Naive B cell (primary cell): ENCODE results near the gene OR51B5. TPM values are rescaled to one million over a fixed set of nuclear protein-coding genes. Genes with fewer than 3 reads are reported as not detected.
A peak's percentile ranks its signal among the peaks of the same experiment; 100 is the strongest.
"Not testable (repeated sequence)": the region's sequence is repeated elsewhere in the genome, so short reads cannot be mapped to it uniquely, and the experiment has no call there.

Experiments
- ATAC-seq, 2 donors: fragments of 150-1000 bp; cut with Tn5 transposase; 2 replicates each; pipeline ENCODE4 v1.10.0; 2021; ENCODE audit warnings: low read depth in 2 of 2, mild to moderate bottlenecking in 2 of 2, moderate library complexity in 2 of 2
- DNase-seq: peaks from one replicate; pipeline ENCODE4 v3.0.0; 2022
- H3K27ac Mint-ChIP-seq, 6 donors: one replicate each; pipeline ENCODE4 v1.8.0; 2020 to 2022; ENCODE audit warnings: mild to moderate bottlenecking in 6 of 6, mixed read lengths in 6 of 6, moderate library complexity in 5 of 6, inconsistent platforms in 2 of 6
- H3K27me3 Mint-ChIP-seq, 3 donors: one replicate each; pipeline ENCODE4 v1.8.0; 2021 to 2022; ENCODE audit warnings: mixed read lengths in 3 of 3, mild to moderate bottlenecking in 1 of 3
- H3K36me3 Mint-ChIP-seq, 2 donors: one replicate each; pipeline ENCODE4 v1.8.0; 2020 to 2022; ENCODE audit warnings: mixed read lengths in 2 of 2, inconsistent platforms in 1 of 2, mild to moderate bottlenecking in 1 of 2
- H3K4me1 Mint-ChIP-seq, 3 donors: one replicate each; pipeline ENCODE4 v1.8.0; 2020 to 2022; ENCODE audit warnings: mixed read lengths in 3 of 3, inconsistent platforms in 1 of 3, mild to moderate bottlenecking in 1 of 3, moderate library complexity in 1 of 3
- H3K4me3 Mint-ChIP-seq, 8 donors: one replicate each; pipeline ENCODE4 v1.8.0; 2020 to 2022; ENCODE audit warnings: mild to moderate bottlenecking in 8 of 8, mixed read lengths in 8 of 8, moderate library complexity in 8 of 8, inconsistent platforms in 2 of 8
- H3K9me3 Mint-ChIP-seq, 7 donors: one replicate each; pipeline ENCODE4 v1.8.0; 2020 to 2022; ENCODE audit warnings: mixed read lengths in 7 of 7, mild to moderate bottlenecking in 5 of 7, inconsistent platforms in 2 of 7, moderate library complexity in 1 of 7
- polyA plus RNA-seq, 6 donors: library from polyadenylated mRNA; unstranded; fragments of 300-500 nt; fragmentation: Illumina TruSeq; gene quantifications; one replicate each; pipeline ENCODE4 v1.2.3, GENCODE V29; 2021; ENCODE audit warnings: low read depth in 6 of 6

OR51B5 gene, protein sequence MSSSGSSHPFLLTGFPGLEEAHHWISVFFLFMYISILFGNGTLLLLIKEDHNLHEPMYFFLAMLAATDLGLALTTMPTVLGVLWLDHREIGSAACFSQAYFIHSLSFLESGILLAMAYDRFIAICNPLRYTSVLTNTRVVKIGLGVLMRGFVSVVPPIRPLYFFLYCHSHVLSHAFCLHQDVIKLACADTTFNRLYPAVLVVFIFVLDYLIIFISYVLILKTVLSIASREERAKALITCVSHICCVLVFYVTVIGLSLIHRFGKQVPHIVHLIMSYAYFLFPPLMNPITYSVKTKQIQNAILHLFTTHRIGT
- polyA plus RNA-seq = not detected

DNA sequence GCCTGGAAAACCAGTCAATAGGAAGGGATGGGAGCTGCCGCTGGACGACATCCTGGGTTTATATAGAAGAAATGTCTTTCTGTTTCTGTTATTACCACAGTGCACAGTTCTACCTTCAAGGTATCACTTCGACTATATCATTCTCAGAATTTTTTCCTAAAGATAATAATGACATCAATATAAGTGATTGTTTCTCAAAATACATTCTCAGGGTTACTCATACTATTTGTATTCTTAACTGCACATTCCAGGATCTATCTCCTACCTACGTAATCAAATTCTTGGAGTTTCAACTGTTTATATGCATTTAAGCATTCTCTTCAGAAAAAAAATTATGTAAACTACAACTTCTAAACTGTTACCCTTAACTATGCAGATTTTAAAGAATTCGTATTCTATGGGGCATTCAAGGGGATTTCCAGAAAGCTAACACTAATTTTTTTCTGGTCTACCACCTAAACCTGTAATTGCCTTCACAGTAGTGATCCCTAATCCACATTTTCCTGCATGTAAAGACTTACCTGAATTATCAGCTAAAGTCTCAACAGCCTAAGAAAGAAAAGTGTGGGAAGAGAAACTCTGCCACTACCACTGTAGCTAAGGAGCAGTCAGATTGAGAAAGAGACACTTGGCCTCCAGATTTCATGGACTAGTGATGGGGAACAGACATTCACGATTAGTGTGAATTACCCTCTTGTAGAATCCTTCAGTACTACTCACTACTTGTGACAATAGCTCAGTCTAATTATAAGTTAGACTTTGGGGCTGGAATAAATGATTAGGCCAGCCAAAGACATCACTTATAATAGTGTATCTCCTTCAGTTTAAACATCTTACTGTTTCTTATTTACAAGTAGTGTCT, at the start of gene OR51B5:
OR51B5 (minus strand) TSS at position 51 of the 862 bp plus-strand sequence; CDS start at position 51, 0 bp downstream.
- H3K9me3 Mint-ChIP-seq = peaks cover 0 to 4% (median 0%) of the 10 kb centered on the region in 7 donors
- no peak for DNase-seq
- peaks cover 0 to 15% (median 14%) of the 10 kb centered on the region in 3 donors for H3K27me3 Mint-ChIP-seq
- peak within 1 kb of the TSS in 1 of 6 donors; percentile 12 for H3K27ac Mint-ChIP-seq
- no peak within 1 kb of the TSS for H3K4me3 Mint-ChIP-seq
- no peak for ATAC-seq
- no peaks in the 10 kb centered on the region for H3K4me1 Mint-ChIP-seq
- H3K36me3 Mint-ChIP-seq = no peaks in the 10 kb centered on the region

DNA sequence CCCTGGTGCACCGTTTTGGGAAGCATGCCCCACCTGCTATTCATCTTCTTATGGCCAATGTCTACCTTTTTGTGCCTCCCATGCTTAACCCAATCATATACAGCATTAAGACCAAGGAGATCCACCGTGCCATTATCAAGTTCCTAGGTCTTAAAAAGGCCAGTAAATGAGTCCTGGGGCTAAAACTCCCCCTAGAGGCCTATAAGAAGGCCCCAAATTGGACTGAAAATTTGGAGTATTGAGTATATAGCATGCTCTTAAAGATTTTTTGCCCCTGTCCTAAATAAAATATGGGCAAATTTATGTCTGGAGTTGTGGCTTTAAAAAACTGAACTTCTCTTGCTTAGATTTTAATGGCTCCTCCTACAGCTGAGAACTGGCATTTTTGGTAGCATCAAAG, 46.9 kb upstream of the OR51B5 start:
- Mint-ChIP-seq H3K27ac (no peak overlapping the region), H3K9me3 (no peaks in the 10 kb centered on the region), H3K4me1 (no peaks in the 10 kb centered on the region), H3K27me3 (peaks cover 0 to 12% (median 9%) of the 10 kb centered on the region in 3 donors), H3K36me3 (no peaks in the 10 kb centered on the region), H3K4me3 (no peak overlapping the region)
- ATAC-seq = no peak
- no peak for DNase-seq

DNA sequence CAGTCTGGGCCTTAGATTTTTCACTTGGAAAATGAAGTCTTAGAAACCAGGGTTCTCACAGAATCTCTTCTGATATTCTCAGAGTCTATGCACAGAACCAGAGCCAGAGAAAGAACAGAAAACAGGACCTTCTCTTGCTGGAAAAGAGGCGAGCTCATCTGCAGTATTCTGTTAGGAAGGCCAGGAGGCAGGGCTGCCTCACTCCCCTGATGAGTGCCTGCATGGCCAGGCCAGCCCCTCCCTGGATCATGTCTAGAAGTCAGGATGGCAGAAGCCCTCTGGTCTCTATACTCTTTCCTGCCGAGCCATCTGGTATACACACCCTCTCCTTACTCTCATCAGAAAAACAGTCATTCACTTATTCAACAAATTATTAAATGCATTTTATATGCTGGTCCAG, 41.0 kb upstream of the OR51B5 start:
- H3K27ac Mint-ChIP-seq = no peak overlapping the region
- DNase-seq = no peak
- no peaks in the 10 kb centered on the region for H3K9me3 Mint-ChIP-seq
- no peaks in the 10 kb centered on the region for H3K27me3 Mint-ChIP-seq
- no peaks in the 10 kb centered on the region for H3K36me3 Mint-ChIP-seq
- H3K4me1 Mint-ChIP-seq = no peaks in the 10 kb centered on the region
- ATAC-seq = no peak
- no peak overlapping the region for H3K4me3 Mint-ChIP-seq

DNA sequence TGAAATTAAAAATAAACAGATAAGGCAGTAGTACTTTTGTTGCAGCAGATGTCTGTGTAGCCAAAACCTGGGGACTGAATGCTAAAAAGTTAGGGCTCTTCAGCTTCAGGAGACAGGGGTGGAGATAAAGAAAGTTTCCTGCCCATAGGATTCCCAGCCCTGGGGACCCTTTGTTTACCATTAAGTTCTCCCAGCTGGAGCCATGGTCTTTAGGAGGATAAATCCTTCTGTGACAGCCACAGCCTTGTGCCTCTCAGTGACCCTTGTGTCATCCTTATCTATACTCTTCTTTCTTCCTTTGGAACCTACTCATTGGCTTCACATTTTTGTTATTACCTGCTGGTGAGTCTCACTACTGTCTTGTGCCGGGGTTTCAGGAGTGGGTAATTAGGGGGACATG, 40.3 kb upstream of the OR51B5 start, which contains the start of gene OR51M1:
OR51M1 (plus strand) TSS at position 237 of the 400 bp plus-strand sequence. CDS start 5,587 bp downstream, outside the sequence.
- Mint-ChIP-seq H3K27ac (no peak within 1 kb of the TSS), H3K27me3 (no peaks in the 10 kb centered on the region), H3K4me1 (no peaks in the 10 kb centered on the region), H3K9me3 (no peaks in the 10 kb centered on the region), H3K36me3 (no peaks in the 10 kb centered on the region), H3K4me3 (no peak within 1 kb of the TSS)
- ATAC-seq (no peak), DNase-seq (no peak)

DNA sequence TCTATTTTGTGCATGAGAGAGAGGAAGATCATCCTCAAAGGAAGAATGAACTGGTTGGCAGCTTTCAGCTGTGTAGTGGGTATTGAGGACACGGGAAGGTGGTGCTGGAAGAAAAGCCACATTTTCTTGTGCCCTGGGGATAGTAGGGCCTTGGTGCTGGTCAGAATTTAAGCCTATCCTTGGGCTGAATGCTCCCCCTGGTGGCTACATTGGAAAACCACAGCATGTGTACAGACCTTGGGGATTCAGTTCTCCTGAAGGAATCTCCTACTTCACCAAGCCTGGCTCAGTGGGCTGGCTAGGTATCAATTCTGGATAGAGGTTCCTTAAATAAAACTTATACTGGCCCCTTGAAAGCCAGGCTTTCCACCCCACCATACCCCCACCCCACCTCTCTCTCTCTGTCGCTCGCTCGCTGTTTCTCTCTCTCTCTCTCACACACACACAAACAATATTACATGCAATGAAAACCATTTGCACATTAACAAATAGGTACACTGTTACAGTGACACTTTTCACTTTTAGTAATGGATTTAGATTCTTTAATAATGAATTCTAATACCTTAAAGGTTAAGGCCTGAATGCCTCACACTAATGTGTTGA, 37.5 kb upstream of the OR51B5 start:
- H3K4me3 Mint-ChIP-seq = no peak overlapping the region
- no peaks in the 10 kb centered on the region for H3K27me3 Mint-ChIP-seq
- H3K36me3 Mint-ChIP-seq = no peaks in the 10 kb centered on the region
- DNase-seq = peak; percentile 6
- H3K4me1 Mint-ChIP-seq = no peaks in the 10 kb centered on the region
- H3K27ac Mint-ChIP-seq = no peak overlapping the region
- peaks cover 0 to 2% (median 0%) of the 10 kb centered on the region in 7 donors for H3K9me3 Mint-ChIP-seq
- no peak for ATAC-seq

DNA sequence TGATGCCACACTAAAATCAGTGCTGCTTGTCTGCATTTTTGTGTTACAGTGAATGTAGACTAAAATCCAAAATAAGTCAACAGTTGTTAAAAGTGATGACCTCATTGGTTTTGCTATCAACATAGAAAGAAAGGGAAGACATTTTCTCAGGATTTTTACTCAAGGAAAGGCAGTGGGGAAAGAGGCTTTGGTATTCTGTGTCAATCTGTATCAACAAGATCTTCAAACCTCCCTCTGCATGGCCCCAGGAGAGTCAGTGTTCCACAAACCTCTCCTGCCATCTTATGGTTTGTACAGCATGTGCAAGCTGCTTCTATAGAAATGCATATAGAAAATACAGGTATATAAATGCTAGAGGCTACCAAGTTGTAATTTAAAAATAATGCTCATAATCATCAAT, 26.5 kb upstream of the OR51B5 start:
- H3K9me3 Mint-ChIP-seq = peaks cover 0 to 10% (median 2%) of the 10 kb centered on the region in 7 donors
- H3K4me3 Mint-ChIP-seq = no peak overlapping the region
- peaks cover 6 to 8% (median 8%) of the 10 kb centered on the region in 3 donors for H3K27me3 Mint-ChIP-seq
- no peaks in the 10 kb centered on the region for H3K4me1 Mint-ChIP-seq
- no peaks in the 10 kb centered on the region for H3K36me3 Mint-ChIP-seq
- no peak overlapping the region for H3K27ac Mint-ChIP-seq
- DNase-seq (no peak), ATAC-seq (no peak)

DNA sequence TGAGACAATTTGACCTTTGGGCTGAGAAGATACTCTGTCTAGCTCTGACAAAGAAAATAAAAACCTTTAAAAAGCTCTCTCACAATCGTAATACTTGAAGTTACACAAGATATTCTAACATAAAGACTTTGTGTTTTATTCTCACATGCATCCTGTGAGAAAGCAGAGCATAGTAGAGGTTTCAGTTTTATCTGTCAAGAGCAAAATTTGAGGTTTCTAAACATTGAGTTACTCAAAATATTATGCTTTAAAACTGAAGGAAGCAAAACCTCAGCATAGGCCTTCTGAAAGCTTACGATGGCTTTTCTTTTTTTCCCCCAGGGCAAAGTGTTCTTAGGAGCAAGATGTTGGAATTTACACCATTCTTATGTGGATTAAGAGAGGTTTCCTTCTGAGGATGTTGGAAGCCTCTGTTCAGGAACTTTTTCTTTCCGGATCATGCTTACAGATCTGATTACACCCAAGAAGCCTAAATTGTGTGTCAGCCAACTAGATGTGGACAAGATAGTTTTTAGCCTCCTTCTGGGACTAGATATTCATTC, 25.2 kb upstream of the OR51B5 start:
- ATAC-seq = no peak
- DNase-seq = no peak
- H3K27me3 Mint-ChIP-seq = peaks cover 0 to 8% (median 8%) of the 10 kb centered on the region in 3 donors
- H3K4me3 Mint-ChIP-seq = no peak overlapping the region
- no peak overlapping the region for H3K27ac Mint-ChIP-seq
- H3K36me3 Mint-ChIP-seq = no peaks in the 10 kb centered on the region
- H3K9me3 Mint-ChIP-seq = peaks cover 0 to 10% (median 2%) of the 10 kb centered on the region in 7 donors
- H3K4me1 Mint-ChIP-seq = no peaks in the 10 kb centered on the region

DNA sequence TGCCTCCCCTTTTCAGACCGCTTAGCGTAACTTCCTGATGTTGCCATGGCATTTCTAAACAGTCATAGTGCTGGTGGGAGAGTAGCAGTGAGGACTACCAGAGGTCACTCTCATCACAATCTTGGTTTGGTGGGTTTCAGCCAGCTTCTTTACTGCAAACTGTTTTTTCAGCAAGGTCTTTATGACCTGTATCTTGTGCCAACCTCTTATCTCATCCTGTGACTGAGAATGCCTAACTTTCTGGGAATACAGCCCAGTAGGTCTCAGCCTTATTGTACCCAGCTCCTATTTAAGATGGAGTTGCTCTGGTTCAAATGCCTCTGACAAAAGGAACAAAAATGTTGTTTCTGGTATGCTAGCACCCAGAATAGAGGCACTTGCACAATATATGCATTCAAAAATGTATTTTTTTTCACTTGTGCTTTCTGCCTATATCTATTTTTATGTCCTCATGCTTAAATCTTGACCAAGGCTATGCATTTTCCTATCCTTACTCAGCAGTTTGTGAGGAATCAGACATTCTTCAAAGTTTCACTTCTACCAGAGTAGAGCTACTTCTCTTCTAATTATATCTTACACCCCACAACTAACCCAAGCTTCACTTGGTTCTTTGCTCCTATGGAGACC, 24.2 kb upstream of the OR51B5 start:
- no peak overlapping the region for H3K27ac Mint-ChIP-seq
- ATAC-seq = no peak
- H3K27me3 Mint-ChIP-seq = peaks cover 0 to 8% (median 8%) of the 10 kb centered on the region in 3 donors
- no peak for DNase-seq
- no peaks in the 10 kb centered on the region for H3K36me3 Mint-ChIP-seq
- H3K4me1 Mint-ChIP-seq = no peaks in the 10 kb centered on the region
- H3K9me3 Mint-ChIP-seq = peaks cover 0 to 5% (median 1%) of the 10 kb centered on the region in 7 donors
- H3K4me3 Mint-ChIP-seq = no peak overlapping the region

DNA sequence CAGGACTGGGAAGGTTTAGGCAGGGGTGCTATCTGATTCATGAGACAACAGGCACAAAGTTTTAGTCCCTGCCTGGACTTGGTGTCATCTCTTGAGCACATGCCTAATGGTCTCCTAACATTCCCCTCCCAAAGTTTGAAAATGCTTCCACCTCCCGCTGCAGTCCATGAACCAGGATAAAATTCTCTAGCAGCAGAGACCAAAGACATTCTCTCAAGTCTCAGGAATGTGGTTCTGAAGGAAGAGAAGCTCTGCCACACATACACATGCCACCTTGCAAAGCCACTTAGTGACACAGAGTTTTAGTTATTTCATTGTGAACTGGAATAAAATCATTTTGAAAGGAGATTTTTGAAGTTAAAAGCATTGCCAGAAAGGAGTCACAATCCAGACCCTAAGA, 23.5 kb upstream of the OR51B5 start:
- H3K36me3 Mint-ChIP-seq = no peaks in the 10 kb centered on the region
- H3K27ac Mint-ChIP-seq = no peak overlapping the region
- peaks cover 0 to 5% (median 2%) of the 10 kb centered on the region in 7 donors for H3K9me3 Mint-ChIP-seq
- no peaks in the 10 kb centered on the region for H3K4me1 Mint-ChIP-seq
- ATAC-seq (no peak), DNase-seq (no peak)
- peaks cover 0 to 11% (median 8%) of the 10 kb centered on the region in 3 donors for H3K27me3 Mint-ChIP-seq
- no peak overlapping the region for H3K4me3 Mint-ChIP-seq

DNA sequence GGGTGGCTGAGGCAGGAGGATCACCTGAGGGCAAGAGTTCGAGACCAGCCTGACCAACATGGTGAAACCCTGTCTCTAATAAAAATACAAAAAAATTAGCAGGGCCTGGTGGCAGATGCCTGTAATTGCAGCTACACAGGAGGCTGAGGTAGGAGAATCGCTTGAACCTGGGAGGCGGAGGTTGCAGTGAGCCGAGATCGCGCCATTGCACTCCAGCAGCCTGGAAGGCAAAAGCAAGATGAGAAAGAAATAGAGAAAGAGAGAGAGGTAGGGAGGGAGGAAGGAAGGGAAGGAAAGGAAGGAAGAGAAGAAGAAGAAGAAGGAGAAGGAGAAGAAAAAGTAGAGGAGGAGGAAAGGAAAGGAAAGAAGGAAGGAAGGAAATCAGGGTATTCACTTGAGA, 23.0 kb upstream of the OR51B5 start:
- H3K4me3 Mint-ChIP-seq, DNase-seq, H3K4me1 Mint-ChIP-seq, H3K9me3 Mint-ChIP-seq, ATAC-seq, H3K36me3 Mint-ChIP-seq, H3K27ac Mint-ChIP-seq: not testable (repeated sequence)
- peaks cover 0 to 12% (median 8%) of the 10 kb centered on the region in 3 donors for H3K27me3 Mint-ChIP-seq

DNA sequence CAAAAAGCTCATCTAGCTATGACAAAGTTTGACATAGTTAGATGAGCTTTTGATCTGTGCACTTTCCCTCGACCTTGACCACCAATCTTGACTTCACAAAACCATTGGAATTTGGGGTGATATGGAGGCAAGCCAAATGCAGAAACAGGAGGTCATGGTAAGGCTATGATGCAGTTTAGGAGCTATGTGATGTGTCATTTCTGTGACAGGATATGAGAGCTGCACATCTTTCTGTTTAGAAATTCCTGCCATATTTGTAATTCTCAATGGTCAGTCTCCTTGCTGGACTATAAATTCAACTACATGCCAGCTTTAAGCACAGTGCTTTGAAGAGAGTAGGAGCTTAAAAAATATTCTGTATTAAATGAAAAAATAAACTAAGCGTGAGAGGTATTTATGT, 20.9 kb upstream of the OR51B5 start:
- Mint-ChIP-seq H3K4me1 (no peaks in the 10 kb centered on the region), H3K27ac (no peak overlapping the region), H3K9me3 (peaks cover 0 to 8% (median 2%) of the 10 kb centered on the region in 7 donors), H3K27me3 (peaks cover 0 to 12% (median 8%) of the 10 kb centered on the region in 3 donors), H3K36me3 (no peaks in the 10 kb centered on the region), H3K4me3 (no peak overlapping the region)
- no peak for DNase-seq
- no peak for ATAC-seq

DNA sequence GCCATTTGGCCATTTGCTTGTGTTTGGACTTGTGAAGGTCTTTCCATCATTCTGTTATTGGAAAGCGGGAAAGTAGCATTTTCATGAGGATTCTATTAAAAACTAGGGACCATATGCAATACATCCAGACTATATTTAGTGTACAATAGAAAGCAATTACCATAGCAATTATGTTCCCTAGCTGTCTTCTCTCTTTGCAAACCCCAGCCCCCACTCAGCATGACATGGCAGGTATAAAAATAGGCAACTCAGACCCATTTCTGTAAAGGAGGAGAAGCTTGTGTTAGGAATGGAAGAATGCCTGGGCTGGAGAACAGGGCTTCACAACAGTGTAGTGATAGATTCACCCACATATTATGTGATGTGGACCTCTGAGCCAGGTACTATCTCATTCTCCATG, 20.4 kb upstream of the OR51B5 start:
- ATAC-seq (no peak), DNase-seq (no peak)
- Mint-ChIP-seq H3K36me3 (no peaks in the 10 kb centered on the region), H3K9me3 (peaks cover 0 to 8% (median 4%) of the 10 kb centered on the region in 7 donors), H3K27ac (no peak overlapping the region), H3K4me3 (no peak overlapping the region), H3K27me3 (peaks cover 0 to 12% (median 8%) of the 10 kb centered on the region in 3 donors), H3K4me1 (no peaks in the 10 kb centered on the region)
